Measurements from ENCODE around the gene CATSPER4.

The CATSPER4 gene

DNA sequence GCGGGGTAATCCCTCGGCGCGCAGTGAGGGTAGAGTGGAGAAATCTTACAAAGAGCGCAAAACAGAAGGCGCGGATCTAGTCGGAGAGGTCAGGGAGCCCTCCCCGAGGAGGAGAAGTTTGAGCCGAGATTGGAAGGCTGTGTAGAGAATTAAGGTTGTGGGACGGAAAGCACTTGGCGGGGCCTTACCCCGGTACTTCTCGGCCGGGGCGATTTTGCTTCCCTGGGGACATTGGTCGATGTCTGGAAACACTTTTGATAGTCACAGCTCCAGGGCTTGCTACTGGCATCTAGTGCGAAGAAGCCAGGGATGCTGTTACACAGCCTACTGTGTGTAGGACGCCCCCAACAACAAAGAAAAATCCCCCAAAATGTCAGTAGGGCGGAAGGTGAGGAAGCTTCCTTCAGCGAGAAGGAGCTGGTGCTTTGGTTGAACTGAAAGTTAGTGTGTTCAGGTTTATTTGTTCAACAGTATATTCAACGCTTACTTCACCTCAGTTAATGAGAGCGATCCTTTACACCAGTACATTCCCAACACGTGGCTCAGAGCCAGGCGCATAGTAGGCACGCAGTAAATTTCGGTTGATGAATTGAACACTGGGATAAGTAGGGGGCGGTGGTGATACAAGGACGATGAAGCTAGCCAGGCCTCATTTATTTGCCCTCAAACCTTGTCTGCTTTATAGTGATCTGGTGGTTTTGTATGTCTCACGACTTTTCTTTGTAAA, 44.4 kb downstream of the CATSPER4 start:
- DNase-seq (ENCODE audit: low read depth in 1 of 2, low spot score in 1 of 2), result no peak

GRCh38 chr1:26237230-26237966, 47.0 kb downstream of the CATSPER4 start:
- DNase-seq (ENCODE audit: low read depth in 1 of 2, low spot score in 1 of 2), result no peak

- no peak for DNase-seq (ENCODE audit: low read depth in 1 of 2, low spot score in 1 of 2)
These were observed 49.5 kb downstream of the CATSPER4 start for GRCh38 chr1:26239936-26240335.
